GM19467 (cell line): Measurements from ENCODE around the gene ZNF837.
"Not testable (repeated sequence)": the region's sequence is repeated elsewhere in the genome, so short reads cannot be mapped to it uniquely, and the experiment has no call there.

Experiments used
- ATAC-seq: cut with Tn5 transposase; IDR thresholded peaks from one replicate; pipeline ENCODE4 v1.9.1; 2021; ENCODE audit warnings: mild to moderate bottlenecking, moderate library complexity; ENCODE audit not compliant: unreplicated experiment

ZNF837 gene

GRCh38 chr19:58396691-58397532, 16.1 kb upstream of the ZNF837 start:
- no peak for ATAC-seq

DNA sequence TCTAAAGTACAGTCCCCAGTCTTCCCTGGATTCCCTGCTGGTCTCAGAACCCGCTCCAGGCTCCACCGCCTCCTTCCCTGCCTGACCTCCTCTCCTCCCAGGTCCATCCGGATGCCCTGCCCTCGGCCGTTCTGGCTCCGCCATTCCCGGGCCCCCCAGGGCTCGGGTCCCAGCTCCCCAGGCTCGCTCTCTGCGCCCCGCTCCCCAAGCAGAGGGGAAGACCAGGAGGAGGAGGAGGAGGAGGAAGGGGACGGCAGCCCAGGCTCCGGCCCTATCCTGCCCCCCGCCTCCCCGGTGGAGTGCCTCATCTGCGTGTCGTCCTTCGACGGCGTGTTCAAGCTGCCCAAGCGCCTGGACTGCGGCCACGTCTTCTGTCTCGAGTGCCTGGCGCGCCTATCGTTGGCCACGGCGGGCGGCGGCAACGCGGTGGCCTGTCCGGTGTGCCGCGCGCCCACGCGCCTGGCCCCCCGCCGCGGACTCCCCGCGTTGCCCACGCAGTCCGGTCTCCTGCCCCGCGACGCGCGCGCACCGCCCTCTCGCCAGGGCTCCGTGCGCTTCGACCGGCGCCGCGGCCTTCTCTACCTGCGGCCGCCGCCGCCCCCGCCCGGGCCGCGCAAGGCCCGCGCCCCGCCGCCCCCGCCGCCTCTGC, 15.3 kb upstream of the ZNF837 start:
- no peak for ATAC-seq

GRCh38 chr19:58395220-58395978, 14.6 kb upstream of the ZNF837 start, which contains the start of gene RNF225:
Gene RNF225 (plus strand): TSS chr19:58395656. CDS start chr19:58396090, 434 bp downstream.
- no peak for ATAC-seq

- no peak for ATAC-seq
Measured at GRCh38 chr19:58394821-58395219, 14.0 kb upstream of the ZNF837 start.

GRCh38 chr19:58393725-58394033, 12.8 kb upstream of the ZNF837 start:
- ATAC-seq: no peak

GRCh38 chr19:58392945-58393724, 12.3 kb upstream of the ZNF837 start:
- ATAC-seq: no peak

- ATAC-seq: no peak
Measured at GRCh38 chr19:58388175-58388526, 7.3 kb upstream of the ZNF837 start.

- ATAC-seq: no peak
Measured at GRCh38 chr19:58387338-58388174, 6.7 kb upstream of the ZNF837 start.

DNA sequence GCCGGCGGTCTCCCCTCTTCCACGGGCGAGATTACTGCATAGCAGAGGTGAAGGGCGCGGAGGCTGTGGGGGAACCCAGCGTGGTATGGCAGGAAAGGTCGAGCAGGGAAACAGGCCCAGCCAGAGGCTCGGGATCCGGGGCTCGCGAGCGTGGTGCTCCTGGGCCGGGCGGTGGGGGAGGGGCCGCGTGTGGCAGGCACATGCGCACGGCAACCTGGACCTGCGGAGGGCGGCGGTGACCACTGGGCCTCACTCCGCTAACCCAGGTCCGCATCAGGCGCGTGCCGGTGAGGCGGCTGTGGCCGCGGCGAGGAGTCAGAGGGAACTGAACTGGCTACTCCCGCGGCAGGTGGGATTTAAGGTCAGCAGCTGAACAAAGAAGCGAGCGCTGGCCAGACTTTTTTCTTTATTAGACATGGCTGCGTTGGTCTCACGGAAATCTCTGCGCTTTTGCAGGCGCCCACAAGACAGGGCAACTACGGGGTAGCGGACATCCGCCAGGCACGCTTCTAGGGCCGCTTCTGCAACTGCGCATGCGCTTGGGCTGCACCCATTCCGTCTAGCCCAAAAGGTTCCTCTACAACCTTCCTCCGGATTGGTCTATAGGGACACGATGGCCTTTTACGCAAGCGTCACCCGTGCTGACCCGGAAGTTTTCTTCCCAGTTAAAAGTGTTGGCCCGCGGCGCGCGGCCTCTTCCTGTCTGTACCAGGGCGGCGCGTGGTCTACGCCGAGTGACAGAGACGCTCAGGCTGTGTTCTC, 5.9 kb upstream of the ZNF837 start, which contains the start of gene RPS5:
TSS of gene RPS5 (plus strand) at position 694 of the 762 bp plus-strand sequence. CDS start 869 bp downstream, outside the sequence.
- peak; percentile 88 for ATAC-seq

DNA sequence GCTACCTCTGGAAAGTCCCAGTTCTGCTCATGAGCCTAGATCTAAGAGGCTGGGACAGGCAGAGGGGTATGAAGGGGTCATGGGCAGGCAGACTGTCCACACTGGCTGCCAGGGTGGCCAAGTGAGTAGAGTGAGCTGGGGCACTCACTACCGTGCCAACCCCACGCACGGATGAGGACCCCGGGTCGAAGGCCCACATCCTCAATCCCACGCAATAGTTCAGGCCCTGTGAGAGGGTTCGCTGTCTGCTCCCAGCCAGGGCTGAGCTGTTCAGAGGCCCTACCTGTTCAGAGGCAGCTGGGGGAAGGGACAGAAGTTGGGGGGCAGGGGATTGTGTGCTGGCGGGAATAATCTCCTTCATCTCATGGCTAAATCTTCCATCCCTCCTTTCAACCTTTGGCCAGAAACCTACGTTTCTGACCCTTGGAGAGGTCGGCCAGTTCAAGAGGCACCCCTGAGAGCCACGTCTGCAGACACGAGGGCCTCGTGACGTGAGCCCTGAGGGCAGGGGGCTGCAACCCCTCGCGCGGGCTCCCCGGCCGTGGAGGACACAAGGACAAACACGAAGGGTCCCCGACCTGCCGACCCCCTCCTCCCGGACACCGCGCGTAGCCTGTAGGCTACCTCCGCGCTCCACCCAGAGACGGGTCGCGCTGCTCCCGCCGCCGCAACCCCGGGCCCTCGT, 5.2 kb upstream of the ZNF837 start:
- no peak for ATAC-seq

DNA sequence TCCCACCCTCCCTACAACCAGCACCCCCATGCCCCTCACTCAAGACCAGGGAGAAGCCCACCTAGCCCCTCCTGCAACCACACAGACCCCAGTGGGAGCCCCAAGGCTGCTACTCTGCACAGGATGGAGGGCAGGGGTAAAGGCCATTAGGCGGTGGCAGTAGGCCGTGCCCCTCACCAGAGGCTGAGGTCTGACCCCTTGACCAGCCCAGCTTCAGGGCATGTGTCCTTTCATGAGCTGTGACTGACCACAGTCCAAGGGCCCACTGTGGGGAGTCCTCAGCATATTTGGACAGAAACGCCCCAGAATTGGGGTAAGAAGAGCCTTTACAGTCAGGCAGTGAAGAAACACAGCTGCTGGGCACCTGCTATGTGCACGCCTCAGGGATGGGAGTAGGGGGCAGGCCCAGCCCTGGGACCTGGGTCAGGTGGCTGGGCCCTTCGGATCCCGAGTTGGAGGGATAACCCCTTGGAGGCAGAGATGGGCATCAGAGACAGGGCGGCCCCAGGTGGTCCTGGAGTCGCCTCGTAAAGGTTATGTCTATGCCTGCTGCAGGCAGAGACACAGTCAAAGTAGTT, 4.6 kb upstream of the ZNF837 start:
- no peak for ATAC-seq

DNA sequence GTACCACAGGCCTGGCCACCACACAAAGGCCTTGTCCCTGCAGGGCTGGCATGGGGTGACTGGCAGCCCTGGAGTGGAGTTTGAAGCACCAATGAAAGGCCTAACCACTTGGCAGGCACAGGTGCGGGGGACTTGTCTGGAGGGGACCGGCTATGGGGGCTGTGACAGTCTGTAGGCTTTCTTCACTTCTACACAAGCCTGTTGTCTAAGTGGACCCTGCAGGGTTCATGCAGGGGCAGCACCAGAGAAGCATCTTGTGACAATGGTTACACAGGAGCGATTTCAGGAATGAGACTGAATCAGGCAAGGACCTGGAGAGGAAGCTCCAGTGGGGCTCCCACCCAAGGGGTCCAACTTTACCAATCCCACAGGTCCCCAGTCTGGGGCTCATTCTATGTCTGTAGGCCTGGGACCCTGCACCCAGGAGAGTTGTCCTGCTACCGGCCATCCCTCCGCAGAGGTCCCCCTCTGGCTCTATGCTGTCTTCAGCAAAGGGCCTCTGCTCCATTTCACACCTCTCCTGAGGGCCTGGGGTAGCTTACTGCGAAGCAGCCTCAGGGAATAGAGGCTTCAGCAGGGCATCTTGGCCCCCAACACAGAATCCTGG, 2.3 kb upstream of the ZNF837 start:
- ATAC-seq: no peak

GRCh38 chr19:58381460-58382212, 806 bp upstream of the ZNF837 start:
- no peak for ATAC-seq

GRCh38 chr19:58380037-58380661, 681 bp downstream of the ZNF837 start:
- ATAC-seq: no peak

DNA sequence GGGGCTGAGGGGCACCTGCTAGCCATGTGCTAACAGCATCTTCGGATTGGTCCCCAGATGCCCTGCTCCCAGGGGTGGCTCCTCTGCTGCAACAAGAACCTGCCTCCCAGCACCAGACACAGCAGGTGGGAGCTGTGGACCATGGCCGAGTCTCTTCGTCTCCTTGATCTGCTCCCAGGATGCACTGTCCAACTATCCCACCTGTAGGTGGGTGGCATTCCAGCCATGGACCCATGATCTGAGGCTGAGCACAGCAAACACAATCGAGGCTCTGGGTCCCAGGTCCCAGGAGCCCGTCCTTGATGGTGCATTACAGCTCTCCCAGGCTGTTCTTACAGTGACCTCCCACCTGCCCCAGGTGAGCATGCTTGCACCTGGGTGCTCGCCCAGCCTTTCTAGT, 1.6 kb downstream of the ZNF837 start:
- no peak for ATAC-seq

- ATAC-seq: not testable (repeated sequence)
Measured at GRCh38 chr19:58376724-58377123, 4.1 kb downstream of the ZNF837 start.

DNA sequence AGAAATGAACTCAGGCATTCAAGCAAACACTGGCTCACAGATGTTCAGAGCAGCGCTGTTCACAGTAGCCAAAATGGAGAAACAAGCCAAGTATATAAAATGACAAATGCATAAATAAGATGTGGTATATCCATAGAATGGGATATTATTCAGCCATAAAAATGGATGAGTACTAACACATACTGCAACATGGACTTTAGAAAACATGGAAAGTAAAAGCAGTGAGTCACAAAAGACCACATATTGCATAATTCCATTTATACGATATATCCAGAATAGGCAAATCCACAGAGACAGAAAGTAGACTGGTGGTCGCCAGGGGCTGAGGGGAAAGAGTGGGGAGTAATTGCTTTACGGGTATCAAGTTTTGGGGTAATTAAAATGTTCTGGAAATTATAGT, 6.6 kb downstream of the ZNF837 start:
- ATAC-seq: no peak
